Skeletal muscle satellite cell (primary cell): Measurements from ENCODE around the gene FCRL4.
"Not testable (repeated sequence)": the region's sequence is repeated elsewhere in the genome, so short reads cannot be mapped to it uniquely, and the experiment has no call there.

Experiments
- H3K27me3 ChIP-seq: 2 replicates; pipeline ENCODE4 v1.7.0; 2013; ENCODE audit warnings: low read length; ENCODE audit not compliant: control insufficient read depth, insufficient read depth
- H3K36me3 ChIP-seq: 2 replicates; pipeline ENCODE4 v1.7.0; 2013; ENCODE audit warnings: mild to moderate bottlenecking, control low read depth, low read length; ENCODE audit not compliant: insufficient read depth
- H3K4me1 ChIP-seq: 2 replicates; pipeline ENCODE4 v1.7.0; 2013; ENCODE audit warnings: low read length; ENCODE audit not compliant: control insufficient read depth, insufficient read depth
- H3K4me2 ChIP-seq: 2 replicates; pipeline ENCODE4 v1.7.0; 2013; ENCODE audit warnings: mild to moderate bottlenecking, low read length
- H3K4me3 ChIP-seq: 2 replicates; pipeline ENCODE4 v1.7.0; 2013; ENCODE audit warnings: low read length
- H3K9ac ChIP-seq: 2 replicates; pipeline ENCODE4 v1.7.0; 2013; ENCODE audit warnings: mild to moderate bottlenecking, low read depth, low read length, moderate library complexity
- H3K9me3 ChIP-seq: replicated peaks from 2 replicates; pipeline ENCODE4 v1.7.0; 2013; ENCODE audit warnings: mild to moderate bottlenecking, control low read depth, low read length

FCRL4 gene

DNA sequence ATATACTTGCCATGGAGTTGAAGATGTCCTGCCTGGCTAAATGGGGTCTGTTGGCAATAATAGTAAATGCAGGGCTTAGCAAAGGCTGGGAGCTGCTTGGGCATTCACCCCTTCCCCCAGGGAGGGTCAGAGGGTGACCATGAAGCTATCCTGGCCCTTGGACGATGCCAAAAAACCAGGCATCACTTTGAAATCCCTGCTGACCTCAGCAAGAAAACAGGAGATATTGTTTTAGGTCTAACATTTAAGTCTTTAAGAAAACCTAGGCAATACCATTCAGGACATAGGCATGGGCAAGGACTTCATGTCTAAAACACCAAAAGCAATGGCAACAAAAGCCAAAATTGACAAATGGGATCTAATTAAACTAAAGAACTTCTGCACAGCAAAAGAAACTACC lies 49.8 kb downstream of the FCRL4 start:
- not testable (repeated sequence) for H3K9me3 ChIP-seq, H3K4me1 ChIP-seq, H3K36me3 ChIP-seq, H3K4me3 ChIP-seq, H3K27me3 ChIP-seq, H3K9ac ChIP-seq, H3K4me2 ChIP-seq

DNA sequence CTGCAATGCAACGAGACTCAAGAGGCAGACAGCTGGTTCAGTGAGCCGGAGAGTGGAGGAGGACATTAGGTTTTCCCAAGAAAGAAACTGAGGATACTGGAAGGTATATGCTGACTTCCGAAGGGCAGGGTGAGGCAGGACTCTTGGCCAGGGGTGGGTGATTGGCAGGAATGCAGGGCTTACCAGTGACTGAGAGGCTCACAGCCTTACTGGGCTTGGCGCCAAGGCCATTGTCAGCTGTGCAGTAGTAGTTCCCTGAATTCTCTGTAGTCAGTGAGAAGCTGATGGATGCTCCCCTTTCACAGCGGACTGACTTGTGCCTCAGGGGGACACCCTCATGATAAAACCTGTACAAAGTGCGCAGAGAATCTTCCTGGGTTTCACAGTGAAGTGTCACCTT lies 55.2 kb downstream of the FCRL4 start:
- Histone ChIP-seq H3K27me3 (no peaks in the 10 kb centered on the region), H3K9me3 (no peaks in the 10 kb centered on the region), H3K4me1 (no peaks in the 10 kb centered on the region), H3K36me3 (no peaks in the 10 kb centered on the region), H3K9ac (no peak overlapping the region), H3K4me3 (no peak overlapping the region), H3K4me2 (no peak overlapping the region)

DNA sequence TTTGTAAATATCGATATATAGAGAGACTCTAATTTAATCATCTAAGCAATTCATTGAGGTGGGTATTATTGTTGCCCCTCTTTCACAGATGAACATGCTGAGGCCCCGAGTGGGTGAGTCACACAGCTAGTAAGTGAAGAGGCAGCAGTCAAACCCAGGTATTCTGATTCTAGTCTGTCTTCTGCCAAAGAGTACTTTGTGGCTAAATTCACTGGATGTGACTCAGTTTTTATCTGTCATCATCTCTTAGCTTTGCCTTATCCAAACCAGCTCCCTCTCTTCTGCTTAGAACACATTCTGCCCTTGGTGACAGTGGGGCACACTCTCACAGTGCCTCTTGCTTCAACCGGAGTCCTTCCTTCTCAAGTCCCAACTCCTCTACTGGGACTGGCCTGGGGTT lies 57.0 kb downstream of the FCRL4 start:
- H3K9me3 ChIP-seq, result no peaks in the 10 kb centered on the region

GRCh38 chr1:157540160-157540748 lies 57.6 kb downstream of the FCRL4 start:
- no peaks in the 10 kb centered on the region for H3K36me3 ChIP-seq
- H3K4me1 ChIP-seq, result no peaks in the 10 kb centered on the region
- H3K4me3 ChIP-seq, result no peak overlapping the region
- no peak overlapping the region for H3K4me2 ChIP-seq
- no peaks in the 10 kb centered on the region for H3K9me3 ChIP-seq
- H3K9ac ChIP-seq, result no peak overlapping the region
- no peaks in the 10 kb centered on the region for H3K27me3 ChIP-seq

More for the DNA sequence above, 57.0 kb downstream of the FCRL4 start:
- Histone ChIP-seq H3K4me3 (no peak overlapping the region), H3K27me3 (no peaks in the 10 kb centered on the region), H3K9ac (no peak overlapping the region), H3K36me3 (no peaks in the 10 kb centered on the region), H3K4me1 (no peaks in the 10 kb centered on the region), H3K4me2 (no peak overlapping the region)

- no peaks in the 10 kb centered on the region for H3K4me1 ChIP-seq
Observed at GRCh38 chr1:157539568-157539967, 58.3 kb downstream of the FCRL4 start.

DNA sequence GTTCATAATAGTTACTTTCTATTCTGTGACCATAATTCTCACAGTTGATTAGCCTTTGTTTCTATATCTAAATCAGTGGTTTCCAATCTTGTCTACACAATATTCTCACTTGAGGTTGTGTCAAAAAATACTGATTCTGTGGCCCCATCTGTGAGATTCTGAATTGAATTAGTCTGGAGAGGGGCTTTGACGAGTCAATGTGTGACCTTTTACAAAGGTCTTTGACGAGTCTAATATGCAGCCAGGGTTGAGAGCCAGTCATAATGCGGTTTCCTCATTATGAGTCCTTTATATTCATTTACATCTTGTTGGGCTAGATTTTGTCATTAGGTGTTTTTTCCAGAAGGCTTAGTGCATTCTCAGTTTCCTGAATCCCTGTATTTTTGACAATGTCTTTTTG lies 65.3 kb downstream of the FCRL4 start:
- H3K27me3 ChIP-seq, result no peaks in the 10 kb centered on the region
- H3K9me3 ChIP-seq, result no peaks in the 10 kb centered on the region
- H3K4me1 ChIP-seq, result no peaks in the 10 kb centered on the region
- H3K4me3 ChIP-seq, result no peak overlapping the region
- H3K4me2 ChIP-seq, result no peak overlapping the region
- H3K36me3 ChIP-seq, result no peaks in the 10 kb centered on the region
- H3K9ac ChIP-seq, result no peak overlapping the region

More at GRCh38 chr1:157539568-157539967, 58.3 kb downstream of the FCRL4 start:
- no peak overlapping the region for H3K4me3 ChIP-seq
- H3K36me3 ChIP-seq, result no peaks in the 10 kb centered on the region
- no peak overlapping the region for H3K4me2 ChIP-seq
- H3K27me3 ChIP-seq, result no peaks in the 10 kb centered on the region
- no peak overlapping the region for H3K9ac ChIP-seq
- H3K9me3 ChIP-seq, result no peaks in the 10 kb centered on the region

GRCh38 chr1:157523774-157524493 lies 74.0 kb downstream of the FCRL4 start:
- H3K4me2 ChIP-seq, result no peak overlapping the region
- no peaks in the 10 kb centered on the region for H3K27me3 ChIP-seq
- no peak overlapping the region for H3K9ac ChIP-seq
- no peaks in the 10 kb centered on the region for H3K36me3 ChIP-seq
- H3K4me3 ChIP-seq, result no peak overlapping the region
- no peaks in the 10 kb centered on the region for H3K9me3 ChIP-seq
- H3K4me1 ChIP-seq, result no peaks in the 10 kb centered on the region
